LNCaP clone FGC (cell line): Measurements from ENCODE around the gene STARD13.
"Not testable (repeated sequence)": the region's sequence is repeated elsewhere in the genome, so short reads cannot be mapped to it uniquely, and the experiment has no call there.

Source experiments
- DNase-seq: peaks from one replicate; pipeline ENCODE4 v3.0.0-alpha.2; 2011; ENCODE audit warnings: low read depth
- H3K4me3 ChIP-seq: 2 replicates; pipeline ENCODE4 v1.5.1; 2011; ENCODE audit warnings: mild to moderate bottlenecking, low read depth, low read length, control low read depth
- TF ChIP-seq, protein P1 (sequence below): IDR thresholded peaks from 2 replicates; pipeline ENCODE4 v1.5.1; 2012; ENCODE audit warnings: mild to moderate bottlenecking; ENCODE audit not compliant: control insufficient read depth, insufficient read depth; ENCODE audit errors: extremely low read depth

STARD13 gene

DNA sequence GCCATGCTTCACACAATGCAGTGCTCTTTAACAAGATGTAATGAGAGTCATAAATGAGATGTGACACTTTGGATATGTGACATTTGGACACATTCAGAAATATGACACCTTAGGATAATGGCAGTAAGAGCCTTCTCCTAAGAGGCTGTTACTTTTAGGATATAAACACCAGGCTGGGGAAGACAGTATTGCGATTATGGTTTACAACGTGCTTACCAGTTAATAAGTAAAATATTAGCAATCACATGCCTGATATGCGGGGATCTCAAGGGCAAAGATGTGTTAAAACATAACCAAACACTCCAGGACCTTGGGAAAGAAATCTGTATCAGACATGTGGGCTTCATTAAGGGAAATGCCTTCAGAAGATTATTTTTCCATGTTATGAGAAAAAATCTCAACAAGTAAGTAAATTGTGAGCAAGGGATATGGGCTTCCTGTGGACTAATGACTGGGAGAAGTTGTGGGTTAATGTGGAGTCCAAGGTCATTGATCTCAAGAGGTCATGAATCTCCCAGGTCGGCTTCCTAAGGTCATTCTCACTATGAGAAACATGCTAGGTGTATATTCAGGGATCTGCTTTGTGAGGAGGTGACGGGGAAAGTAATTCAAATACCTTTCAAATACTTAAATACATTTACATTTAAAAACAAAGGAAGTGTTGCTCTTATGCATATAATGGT is 105.3 kb downstream of the STARD13 start:
- TF ChIP-seq, protein P1, sequence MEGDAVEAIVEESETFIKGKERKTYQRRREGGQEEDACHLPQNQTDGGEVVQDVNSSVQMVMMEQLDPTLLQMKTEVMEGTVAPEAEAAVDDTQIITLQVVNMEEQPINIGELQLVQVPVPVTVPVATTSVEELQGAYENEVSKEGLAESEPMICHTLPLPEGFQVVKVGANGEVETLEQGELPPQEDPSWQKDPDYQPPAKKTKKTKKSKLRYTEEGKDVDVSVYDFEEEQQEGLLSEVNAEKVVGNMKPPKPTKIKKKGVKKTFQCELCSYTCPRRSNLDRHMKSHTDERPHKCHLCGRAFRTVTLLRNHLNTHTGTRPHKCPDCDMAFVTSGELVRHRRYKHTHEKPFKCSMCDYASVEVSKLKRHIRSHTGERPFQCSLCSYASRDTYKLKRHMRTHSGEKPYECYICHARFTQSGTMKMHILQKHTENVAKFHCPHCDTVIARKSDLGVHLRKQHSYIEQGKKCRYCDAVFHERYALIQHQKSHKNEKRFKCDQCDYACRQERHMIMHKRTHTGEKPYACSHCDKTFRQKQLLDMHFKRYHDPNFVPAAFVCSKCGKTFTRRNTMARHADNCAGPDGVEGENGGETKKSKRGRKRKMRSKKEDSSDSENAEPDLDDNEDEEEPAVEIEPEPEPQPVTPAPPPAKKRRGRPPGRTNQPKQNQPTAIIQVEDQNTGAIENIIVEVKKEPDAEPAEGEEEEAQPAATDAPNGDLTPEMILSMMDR: no peak
- H3K4me3 ChIP-seq: no peak overlapping the region
- DNase-seq: no peak

DNA sequence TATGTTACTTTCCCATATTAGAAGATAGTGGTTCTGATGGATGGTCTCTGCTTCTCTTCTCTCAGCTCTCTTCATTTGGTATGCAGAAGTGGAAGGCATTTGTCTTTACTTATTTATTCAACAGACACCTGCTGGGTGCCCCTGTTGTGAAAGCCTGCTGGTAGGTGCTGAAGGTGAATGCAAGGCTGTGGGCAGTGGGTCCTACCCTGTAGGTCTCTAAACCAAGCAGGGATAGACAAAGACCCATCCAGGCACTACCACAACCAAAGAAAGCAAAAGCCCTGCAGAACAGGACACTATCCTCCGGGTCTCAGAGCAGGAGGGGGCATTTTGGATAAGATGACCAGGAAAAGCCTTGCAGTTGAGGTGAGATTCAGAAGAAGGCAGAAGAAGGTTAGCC is 106.1 kb downstream of the STARD13 start:
- TF ChIP-seq, protein P1: no peak
- DNase-seq: no peak
- H3K4me3 ChIP-seq: no peak overlapping the region

DNA sequence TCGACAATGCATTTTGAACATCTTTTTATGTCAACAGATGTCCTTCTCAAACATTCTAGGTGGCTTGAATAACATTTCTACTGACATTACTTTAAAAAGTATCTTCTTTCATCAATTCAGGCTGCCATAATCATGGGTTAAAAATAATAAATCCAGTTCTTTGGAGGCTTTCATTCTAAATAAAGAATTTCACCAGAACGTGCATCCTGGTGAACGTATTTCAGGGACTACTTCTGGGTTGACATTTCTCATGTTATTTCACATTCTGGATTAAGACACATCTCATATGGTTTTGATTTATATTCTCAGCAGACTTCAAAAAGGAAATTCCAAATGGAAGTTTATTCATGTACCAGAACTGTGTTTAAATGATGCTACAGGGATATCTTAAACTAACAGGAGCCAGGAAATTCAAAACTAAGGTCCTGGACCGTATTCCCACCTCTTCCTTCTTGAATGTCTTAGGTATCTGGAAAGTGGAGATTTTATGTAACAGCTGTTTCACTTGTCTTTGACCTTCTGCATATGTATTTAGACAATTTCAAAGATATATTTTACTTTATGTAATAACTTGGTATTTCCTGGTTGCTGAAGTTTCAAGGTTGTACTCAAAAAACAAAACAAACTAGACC is 107.2 kb downstream of the STARD13 start:
- TF ChIP-seq, protein P1: no peak
- DNase-seq: no peak
- no peak overlapping the region for H3K4me3 ChIP-seq

DNA sequence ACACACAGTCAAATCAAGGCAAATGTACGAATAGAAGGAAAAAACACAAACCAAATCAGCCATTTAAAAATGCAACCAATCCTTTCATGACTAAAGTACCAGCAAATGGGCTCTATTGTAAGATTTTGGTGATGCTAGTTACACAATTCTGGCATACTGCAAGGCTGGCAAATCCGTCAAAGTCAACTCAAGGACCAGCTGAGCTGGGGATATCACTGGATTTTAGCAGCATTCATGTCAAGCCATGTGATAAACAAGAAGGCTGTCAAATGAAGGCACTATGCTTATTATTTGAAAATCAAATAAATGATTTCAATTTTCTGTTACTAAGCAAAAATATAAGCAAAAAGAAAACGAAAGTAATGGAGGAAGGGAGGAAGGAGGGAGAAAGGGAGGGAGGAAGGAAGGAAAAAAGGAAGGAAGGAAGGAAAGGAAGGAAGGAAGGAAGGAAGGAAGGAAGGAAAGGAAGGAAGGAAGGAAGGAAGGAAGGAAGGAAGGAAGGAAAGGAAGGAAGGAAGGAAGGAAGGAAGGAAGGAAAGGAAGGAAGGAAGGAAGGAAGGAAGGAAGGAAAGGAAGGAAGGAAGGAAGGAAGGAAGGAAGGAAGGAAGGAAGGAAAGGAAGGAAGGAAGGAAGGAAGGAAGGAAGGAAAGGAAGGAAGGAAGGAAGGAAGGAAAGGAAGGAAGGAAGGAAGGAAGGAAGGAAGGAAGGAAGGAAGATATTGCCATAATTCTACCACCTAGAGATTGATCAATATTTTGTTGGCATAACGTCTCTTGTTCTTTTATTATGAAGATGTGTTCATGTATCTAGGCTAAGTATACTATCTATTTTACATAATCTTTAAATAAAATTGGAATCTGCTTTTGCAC is 108.0 kb downstream of the STARD13 start:
- H3K4me3 ChIP-seq: not testable (repeated sequence)

DNA sequence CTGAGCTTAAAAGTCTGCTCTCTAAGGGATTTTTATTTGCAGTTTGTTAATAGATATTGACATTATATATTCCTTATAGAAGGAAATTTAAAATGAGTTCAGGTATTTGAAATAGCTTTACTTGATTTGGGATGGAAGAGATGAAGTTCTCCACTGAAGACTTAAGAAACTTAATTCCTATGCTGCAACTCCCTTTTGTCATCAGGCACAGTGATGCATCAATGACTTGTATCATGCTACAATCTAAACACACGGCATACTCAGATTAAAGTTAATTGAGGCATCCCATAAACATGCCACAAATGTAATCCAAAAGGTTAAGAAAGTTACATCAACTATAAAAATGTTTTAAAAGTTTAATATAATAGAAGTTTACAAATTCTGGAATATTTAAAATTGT is 109.0 kb downstream of the STARD13 start:
- TF ChIP-seq, protein P1: no peak
- no peak for DNase-seq
- no peak overlapping the region for H3K4me3 ChIP-seq

More for the DNA sequence above, 108.0 kb downstream of the STARD13 start:
- not testable (repeated sequence) for DNase-seq

DNA sequence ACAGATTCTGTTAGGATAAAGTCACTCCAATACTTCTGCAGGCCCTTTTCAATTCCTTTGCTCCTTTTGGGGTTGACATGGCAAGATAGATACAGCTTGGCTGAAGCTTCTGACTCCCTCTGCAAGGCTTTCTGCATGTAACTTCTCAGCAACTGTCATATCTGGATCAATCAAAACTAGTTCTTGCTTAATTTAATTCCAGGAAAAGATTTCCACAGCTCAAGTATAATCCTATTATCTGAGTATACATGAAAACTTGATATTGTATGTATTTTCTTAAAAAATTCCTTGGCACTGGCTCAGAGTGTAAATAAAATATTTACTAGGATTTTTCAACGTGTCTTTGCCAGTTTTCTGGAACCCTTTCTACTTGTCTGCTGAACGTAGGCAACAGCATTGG is 109.6 kb downstream of the STARD13 start:
- no peak overlapping the region for H3K4me3 ChIP-seq
- no peak for DNase-seq
- TF ChIP-seq, protein P1: no peak

DNA sequence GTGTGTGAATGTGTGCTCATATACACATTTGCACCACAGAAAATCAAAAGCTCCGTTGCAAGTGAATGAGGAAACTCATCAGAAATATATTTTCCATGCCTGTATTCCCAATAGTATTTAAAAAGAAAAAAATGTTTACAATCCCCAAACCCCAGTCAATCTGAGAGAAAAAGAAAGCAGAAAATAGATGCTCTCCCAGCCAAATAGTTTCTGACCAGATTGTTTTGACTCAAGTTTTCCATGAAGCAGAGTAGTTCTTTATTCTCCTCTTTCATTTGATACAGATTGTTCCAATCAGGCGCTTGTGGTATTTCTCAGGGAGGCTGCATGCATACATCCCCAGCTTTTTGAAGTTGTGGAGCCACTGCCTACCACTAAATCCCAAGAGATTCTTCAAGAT is 110.6 kb downstream of the STARD13 start:
- DNase-seq: no peak
- TF ChIP-seq, protein P1: no peak
- no peak overlapping the region for H3K4me3 ChIP-seq
